Sigmoid colon (tissue), 4 donors: Measurements from ENCODE around the gene PDE4D.

ENCODE experiments used
- EP300 ChIP-seq, 4 donors: sonication (generic); formaldehyde crosslinking; IDR thresholded peaks; one replicate each; pipeline ENCODE4 v1.6.1; 2017; ENCODE audit warnings: antibody characterized with exemption in 4 of 4
- POLR2A ChIP-seq, 2 donors: fragments of 450-650 bp; IDR thresholded peaks; one replicate each; pipeline ENCODE4 v1.6.1; 2016; ENCODE audit warnings: antibody characterized with exemption in 2 of 2, mild to moderate bottlenecking in 2 of 2, moderate library complexity in 2 of 2
- POLR2AphosphoS5 ChIP-seq, 4 donors: sonication (generic); formaldehyde crosslinking; IDR thresholded peaks; one replicate each; pipeline ENCODE4 v1.6.1; 2017; ENCODE audit warnings: antibody characterized with exemption in 4 of 4
- TF ChIP-seq, protein P1 (sequence below), 4 experiments: fragments of 450-650 bp in 3 of 4; fragments of 200-600 bp in 1 of 4; IDR thresholded peaks; one replicate each; pipeline ENCODE4 v1.5.1; 2016 to 2019; ENCODE audit warnings: antibody characterized with exemption in 4 of 4, mild to moderate bottlenecking in 3 of 4, moderate library complexity in 2 of 4

DNA sequence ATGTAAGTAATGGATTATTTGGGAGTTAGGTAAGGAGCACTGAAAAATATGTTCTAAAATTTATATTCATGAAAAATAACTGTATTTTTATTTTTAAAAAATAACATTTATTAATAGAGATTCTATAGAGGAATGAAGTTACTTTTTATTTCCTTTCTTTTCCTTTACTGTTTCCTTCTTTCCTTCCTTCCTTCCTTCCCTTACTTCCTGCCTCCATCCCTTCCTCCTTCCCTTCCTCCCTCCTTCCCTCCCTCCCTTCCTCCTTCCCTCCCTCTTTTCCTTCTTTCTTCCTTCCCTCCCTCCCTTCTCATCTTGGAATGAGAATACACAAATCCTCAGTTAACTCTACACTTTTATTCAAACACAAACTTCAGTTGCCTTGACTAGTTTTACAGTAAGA is 750.6 kb downstream of the PDE4D start:
- TF ChIP-seq EP300 (IDR thresholded peaks at IDR 0.05) (no peak), POLR2AphosphoS5 (IDR thresholded peaks at IDR 0.05) (no peak), POLR2A (IDR thresholded peaks at IDR 0.05) (no peak)
- TF ChIP-seq, protein P1, sequence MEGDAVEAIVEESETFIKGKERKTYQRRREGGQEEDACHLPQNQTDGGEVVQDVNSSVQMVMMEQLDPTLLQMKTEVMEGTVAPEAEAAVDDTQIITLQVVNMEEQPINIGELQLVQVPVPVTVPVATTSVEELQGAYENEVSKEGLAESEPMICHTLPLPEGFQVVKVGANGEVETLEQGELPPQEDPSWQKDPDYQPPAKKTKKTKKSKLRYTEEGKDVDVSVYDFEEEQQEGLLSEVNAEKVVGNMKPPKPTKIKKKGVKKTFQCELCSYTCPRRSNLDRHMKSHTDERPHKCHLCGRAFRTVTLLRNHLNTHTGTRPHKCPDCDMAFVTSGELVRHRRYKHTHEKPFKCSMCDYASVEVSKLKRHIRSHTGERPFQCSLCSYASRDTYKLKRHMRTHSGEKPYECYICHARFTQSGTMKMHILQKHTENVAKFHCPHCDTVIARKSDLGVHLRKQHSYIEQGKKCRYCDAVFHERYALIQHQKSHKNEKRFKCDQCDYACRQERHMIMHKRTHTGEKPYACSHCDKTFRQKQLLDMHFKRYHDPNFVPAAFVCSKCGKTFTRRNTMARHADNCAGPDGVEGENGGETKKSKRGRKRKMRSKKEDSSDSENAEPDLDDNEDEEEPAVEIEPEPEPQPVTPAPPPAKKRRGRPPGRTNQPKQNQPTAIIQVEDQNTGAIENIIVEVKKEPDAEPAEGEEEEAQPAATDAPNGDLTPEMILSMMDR (IDR thresholded peaks at IDR 0.05) = no peak
